GM18511 (cell line): ENCODE results near the gene SLC10A6.

Experiments used
- ATAC-seq: cut with Tn5 transposase; IDR thresholded peaks from one replicate; pipeline ENCODE4 v1.9.1; 2021; ENCODE audit warnings: mild to moderate bottlenecking, moderate library complexity; ENCODE audit not compliant: unreplicated experiment

Gene SLC10A6

DNA sequence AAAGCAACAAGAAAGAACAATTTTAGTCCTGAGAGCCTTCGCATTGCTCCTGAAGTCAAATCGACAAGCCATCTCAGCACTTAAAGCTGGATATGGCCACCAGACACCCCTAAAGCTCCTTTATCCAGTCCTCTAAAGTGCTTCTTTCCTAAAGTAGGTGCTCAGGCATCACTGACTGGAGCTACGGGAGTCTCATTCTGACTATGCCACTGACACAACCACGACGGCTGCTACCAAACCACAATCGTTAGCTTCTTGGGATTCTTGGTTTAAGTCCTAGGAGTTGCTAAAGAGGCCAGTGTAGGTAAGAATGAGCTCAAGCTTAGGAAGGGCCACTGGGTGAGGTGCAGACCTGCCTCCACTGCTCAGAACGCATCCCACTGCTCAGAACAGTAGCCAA is 1.0 kb downstream of the SLC10A6 start:
- ATAC-seq, result no peak

GRCh38 chr4:86847571-86847970 is 1.6 kb downstream of the SLC10A6 start:
- no peak for ATAC-seq

DNA sequence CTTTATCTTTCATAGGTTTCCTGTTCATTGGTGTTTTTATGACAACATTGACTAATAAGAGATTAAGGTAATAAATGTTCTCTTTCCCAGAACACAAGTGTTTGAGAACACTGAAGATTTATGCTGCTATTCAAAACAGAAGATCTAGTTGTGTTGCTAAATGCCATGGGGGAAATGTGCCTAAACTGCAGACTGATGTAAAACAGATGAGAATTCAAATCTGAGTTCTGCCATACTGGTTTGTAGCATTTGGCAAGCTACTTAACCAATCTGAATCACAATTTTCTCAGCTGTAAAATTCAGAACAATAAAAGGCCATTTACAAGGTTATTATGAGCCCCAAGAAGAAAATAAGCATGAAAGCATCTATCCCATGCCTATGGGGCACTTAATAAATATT is 2.3 kb downstream of the SLC10A6 start:
- ATAC-seq, result no peak

DNA sequence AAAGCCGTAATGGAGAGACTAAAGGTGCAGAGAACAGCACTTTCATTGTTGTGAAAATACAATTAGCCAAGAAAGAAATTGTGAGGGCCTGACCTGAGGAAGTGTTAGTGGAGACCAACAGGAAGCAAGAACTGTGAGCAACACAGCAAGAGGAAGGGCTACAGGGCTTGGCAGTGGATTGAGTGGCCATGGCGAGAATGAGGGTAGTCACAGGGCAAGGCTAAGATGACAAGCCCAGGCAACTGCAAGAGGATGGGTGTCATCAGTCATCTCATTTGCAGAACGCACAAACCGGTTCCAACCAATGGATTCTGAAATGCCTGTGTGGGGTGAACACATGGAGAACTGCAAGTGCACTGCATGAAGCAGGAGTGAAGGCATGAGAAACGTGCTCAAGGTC is 3.6 kb downstream of the SLC10A6 start:
- no peak for ATAC-seq

- ATAC-seq, result no peak
These were observed 7.9 kb downstream of the SLC10A6 start for GRCh38 chr4:86841309-86841708.

DNA sequence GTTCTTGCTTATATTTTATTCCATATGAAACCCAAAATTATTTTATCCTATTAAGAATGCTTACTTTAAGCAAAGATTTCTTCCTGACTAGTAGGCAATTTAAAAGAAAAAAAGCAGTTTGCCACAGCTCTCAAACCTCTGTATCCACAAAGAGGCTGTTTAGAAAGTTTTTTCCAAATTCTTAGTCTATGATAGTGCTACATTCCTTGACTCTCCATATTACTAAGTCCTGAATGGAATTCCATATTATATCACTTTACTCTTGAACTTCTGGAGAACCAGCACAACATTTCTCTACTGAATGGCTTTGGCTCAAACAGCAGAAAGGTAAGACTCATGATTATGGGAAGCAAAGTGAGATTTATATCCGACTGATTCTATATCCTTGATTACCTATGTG is 8.3 kb downstream of the SLC10A6 start:
- no peak for ATAC-seq

DNA sequence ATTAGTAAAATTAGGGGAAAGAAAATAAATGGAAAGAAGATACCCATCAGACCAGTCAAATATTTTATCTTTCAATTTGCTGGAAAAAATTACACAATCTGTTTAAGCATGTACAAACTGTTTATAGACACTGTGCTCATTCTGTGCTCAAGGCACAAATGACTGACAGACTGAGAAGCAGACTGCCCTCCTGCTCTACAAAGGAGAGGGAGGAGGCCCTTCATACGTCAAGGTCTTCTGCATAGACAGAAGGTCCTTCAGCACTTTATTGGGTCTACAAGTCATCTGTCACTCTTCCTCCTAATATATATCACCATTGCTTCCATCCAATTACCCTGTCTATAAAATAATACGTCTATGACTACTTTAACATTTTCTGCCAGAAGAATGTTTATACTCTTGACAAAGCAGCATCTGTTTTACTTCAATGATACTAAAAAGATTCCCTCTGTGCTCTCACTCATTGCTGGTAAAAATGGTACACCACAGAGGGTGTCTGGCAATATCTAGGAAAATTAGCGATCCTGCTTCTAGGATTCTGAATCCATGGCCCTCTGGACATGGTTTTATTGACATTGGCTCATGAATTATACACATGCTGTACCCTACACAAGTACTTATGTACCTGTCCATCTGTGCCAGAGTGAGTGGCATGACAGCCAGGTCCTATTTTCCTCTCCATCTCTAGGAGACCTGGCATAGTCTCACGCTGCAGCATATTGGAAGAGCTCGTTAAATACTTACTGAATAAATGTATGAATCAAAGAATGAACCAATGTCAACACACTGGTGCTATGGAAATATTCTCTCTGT is 11.3 kb downstream of the SLC10A6 start:
- no peak for ATAC-seq

GRCh38 chr4:86835677-86836076 is 13.5 kb downstream of the SLC10A6 start:
- ATAC-seq, result no peak

- ATAC-seq, result no peak
These were observed 14.3 kb downstream of the SLC10A6 start for GRCh38 chr4:86834901-86835300.

DNA sequence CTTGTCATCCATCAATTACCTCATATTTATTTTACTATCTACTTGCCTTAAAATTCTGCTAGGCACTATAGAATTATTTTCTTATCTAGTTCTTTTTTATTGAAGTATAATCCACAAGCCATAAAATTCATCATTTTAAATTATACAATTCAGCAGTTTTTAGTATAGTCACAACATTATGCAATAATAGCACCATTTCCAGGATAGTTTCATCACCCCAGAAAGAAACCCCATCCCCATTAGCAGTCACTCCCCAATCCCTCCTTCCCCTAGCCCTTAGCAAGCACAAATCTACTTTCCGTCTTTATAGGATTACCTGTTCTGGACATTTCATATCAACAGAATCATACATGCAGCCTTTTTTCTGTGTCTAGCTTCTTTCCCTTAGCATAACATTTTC is 15.6 kb downstream of the SLC10A6 start:
- ATAC-seq, result no peak

DNA sequence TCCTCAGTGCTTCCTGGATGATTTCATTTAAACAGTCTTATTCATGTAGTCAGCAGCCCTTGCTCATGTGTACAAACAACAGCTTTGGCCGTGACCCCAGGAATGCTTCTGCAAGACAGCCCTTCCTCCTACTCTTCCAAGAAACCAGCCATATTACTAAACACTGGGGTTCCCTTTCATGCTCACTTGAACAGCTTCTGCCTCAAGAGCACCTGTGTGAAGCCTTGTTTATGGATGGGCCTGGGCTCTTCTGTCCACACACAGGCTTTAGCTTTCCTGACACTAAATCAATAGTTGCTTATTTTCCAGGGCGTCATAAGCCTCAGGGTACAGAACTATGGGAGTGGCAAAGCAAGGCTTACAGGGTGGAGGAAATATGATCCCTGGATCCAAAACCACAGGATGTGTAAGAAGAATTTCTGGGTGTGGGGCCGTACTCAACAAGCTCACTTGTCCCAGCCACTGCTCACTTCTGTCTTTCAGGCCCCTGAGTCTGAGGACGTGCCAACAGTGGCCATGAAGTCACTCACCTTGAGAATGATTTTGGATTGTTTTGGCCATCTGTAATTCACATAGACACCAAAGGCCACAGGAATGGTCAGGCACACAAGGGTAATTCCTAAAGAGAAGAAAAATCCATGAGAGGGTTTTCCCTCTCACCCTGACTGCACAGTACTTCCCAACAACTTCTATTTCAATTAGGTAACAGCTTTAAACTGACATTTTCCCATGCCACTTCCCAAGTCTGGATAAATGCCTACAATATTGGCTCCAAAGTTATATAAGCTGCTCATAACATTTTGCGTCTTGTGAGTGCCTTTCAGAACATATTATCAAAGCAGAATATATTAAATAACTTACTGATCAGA is 17.7 kb downstream of the SLC10A6 start:
- ATAC-seq, result no peak

GRCh38 chr4:86825511-86825910 is 23.7 kb downstream of the SLC10A6 start:
- no peak for ATAC-seq

- no peak for ATAC-seq
These were observed 27.0 kb downstream of the SLC10A6 start for GRCh38 chr4:86822136-86822535.

DNA sequence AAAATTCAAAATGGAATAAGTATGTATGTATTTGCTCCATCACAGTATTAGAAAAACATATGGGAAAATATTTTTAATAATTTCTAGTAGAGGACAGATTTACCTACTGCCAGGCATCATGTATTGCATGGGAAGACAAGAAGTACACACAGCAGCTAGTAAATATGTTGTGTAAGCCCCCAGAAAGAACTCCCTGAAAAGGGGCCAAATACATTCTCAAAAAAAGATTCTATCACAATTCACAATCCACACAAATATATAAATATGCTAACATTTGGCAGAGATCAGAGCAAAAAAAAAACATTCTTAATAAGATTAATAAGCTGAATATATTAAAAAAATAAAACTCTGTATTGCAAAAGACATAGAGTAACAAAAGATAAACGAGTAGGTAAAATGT is 28.0 kb downstream of the SLC10A6 start:
- no peak for ATAC-seq

GRCh38 chr4:86819561-86819960 is 29.6 kb downstream of the SLC10A6 start:
- no peak for ATAC-seq

DNA sequence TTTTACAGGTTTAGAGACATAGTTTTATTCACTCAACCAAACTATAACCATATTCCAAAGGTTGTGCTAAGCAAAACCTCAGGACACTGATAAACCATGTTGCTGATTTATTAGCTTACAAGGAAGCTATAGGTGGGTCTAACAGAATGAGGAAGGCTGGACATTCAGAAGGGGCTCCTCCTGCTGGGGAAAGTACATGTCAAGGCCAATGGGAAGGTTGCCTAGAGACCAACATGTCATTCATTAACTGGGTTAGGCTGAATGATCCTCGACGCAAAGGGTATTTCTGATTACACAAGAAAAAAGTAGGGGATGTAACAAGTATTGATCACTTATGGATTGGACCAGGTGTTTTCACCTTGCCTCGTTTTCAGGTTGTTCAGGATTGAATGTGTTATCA is 30.3 kb downstream of the SLC10A6 start:
- no peak for ATAC-seq

GRCh38 chr4:86818211-86818610 is 31.0 kb downstream of the SLC10A6 start:
- no peak for ATAC-seq

GRCh38 chr4:86816501-86817273 is 32.5 kb downstream of the SLC10A6 start:
- no peak for ATAC-seq

DNA sequence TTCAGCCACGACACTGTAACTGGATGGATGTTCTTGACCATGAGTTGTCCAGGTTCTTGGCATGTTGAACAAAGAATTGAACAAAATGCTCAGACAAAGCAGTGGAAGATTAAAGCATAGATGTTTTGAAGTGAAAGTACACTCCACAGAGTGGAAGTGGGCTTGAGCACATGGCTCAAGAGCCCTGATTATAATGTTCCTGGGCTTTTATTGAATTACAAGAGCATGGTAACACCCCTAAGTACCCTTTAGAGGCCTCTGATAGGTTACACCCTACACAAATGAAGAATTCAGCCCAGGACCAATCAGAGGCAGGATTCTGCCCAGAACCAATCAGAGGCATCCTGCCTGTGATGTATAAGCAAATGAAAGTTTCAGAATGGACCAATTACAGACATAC is 33.5 kb downstream of the SLC10A6 start:
- ATAC-seq, result no peak

DNA sequence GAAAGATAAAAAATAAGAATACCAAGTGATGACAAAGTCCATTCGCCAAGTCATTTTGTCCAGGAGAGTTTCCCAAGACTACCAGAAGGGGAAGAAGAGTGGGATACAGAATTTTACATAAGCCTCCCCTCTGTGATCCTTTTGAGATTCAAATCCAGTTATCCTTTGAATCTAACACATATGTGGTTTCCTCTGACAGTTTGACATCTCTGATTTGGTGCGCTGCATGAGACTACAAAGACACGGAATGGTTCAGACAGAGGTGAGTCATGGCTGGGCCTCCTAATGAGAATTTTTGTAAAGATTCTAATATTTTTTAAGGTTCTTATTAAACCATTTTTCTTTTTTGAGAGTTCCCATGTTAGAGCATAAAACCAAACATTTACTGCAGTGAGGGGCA is 38.3 kb downstream of the SLC10A6 start:
- no peak for ATAC-seq

DNA sequence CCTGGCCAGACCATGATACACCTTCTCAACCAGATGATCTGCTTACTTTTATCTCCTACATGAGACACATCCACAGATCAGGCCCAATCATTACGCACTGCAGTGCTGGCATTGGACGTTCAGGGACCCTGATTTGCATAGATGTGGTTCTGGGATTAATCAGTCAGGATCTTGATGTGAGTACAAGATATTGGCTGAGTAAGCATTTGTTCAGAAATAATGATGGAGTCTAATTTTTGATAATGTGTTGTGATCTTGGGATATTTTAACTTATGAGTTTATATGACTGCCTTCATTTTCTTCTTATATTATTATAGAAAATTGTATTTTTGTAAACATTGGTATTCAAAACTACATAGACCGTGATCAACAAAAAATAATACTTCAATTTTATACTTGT is 39.4 kb downstream of the SLC10A6 start:
- no peak for ATAC-seq
